Measurements from ENCODE around the gene CISH.

CISH gene

DNA sequence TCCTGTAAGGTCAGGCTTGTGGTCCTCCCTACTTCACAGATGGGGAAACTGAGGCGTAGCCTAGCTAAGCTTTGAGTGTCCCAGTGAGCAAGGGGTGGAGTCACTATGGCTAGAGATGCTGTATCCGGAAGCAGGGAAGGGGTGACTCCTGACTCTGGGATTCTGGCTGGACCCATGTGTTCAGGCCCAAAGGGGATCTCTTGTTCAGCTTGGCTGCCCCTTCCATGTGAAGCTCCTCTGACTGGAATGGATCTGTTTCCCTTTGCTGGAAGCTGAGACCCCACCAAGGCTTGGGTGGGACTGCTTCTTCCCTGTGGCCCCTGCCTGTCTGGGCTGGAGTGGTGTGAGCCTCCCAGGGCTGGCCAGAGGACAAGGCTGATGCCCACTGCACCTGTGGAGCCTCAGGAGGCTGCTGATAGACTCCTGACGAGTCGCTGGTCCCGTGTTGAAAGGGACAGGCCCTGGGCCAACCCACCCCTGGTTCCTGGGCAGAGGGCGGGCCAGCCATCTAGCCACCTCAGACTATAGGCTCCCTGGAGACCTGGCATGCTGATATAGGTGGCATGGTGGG, 6.4 kb upstream of the CISH start:
- peaks cover 5% of the 10 kb centered on the region for H3K4me1 ChIP-seq (ENCODE audit: control insufficient read depth, insufficient read depth, low read length)
- no peaks in the 10 kb centered on the region for H3K27me3 ChIP-seq (ENCODE audit: control insufficient read depth, insufficient read depth, low read length)
- H3K9ac ChIP-seq (ENCODE audit: low read length) = peak overlapping the region; percentile 42
- no peaks in the 10 kb centered on the region for H3K36me3 ChIP-seq (ENCODE audit: control insufficient read depth, insufficient read depth, low read length)
- peak overlapping the region; percentile 80 for H3K4me3 ChIP-seq (ENCODE audit: low read length)
- no peak overlapping the region for H3K27ac ChIP-seq (ENCODE audit: low read depth, low read length)

DNA sequence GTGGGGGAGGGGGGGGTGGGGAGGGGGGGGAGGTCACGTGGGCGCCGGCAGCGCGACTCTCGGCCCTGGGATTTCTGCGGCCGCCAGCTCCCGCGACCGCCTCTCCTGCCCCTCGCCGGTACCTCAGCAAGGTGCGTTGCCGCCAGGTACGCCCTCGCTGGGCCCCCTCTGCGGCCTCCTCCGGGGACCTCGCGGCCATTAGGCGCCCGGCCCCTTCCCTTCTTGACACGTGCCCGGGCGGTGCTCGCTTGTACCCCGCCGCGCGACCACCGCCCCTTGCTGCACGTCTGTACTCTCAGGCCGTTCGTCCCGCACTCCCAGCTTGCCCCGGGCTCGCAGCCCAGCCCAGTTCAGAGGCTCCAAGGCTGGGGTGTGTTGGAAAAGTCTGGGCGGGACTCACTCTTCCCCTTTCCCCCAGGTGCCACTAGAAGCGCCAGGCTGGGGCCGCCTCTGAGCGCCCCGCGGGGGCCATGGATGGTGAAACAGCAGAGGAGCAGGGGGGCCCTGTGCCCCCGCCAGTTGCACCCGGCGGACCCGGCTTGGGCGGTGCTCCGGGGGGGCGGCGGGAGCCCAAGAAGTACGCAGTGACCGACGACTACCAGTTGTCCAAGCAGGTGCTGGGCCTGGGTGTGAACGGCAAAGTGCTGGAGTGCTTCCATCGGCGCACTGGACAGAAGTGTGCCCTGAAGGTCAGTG, 5.7 kb upstream of the CISH start, which contains the start of gene MAPKAPK3:
MAPKAPK3 (plus strand) TSS at position 56 of the 696 bp plus-strand sequence; CDS start at position 471, 415 bp downstream.
- Histone ChIP-seq H3K4me1 (ENCODE audit: control insufficient read depth, insufficient read depth, low read length) (peaks cover 5% of the 10 kb centered on the region), H3K27me3 (ENCODE audit: control insufficient read depth, insufficient read depth, low read length) (no peaks in the 10 kb centered on the region), H3K9ac (ENCODE audit: low read length) (peak within 1 kb of the TSS; percentile 80), H3K36me3 (ENCODE audit: control insufficient read depth, insufficient read depth, low read length) (no peaks in the 10 kb centered on the region), H3K27ac (ENCODE audit: low read depth, low read length) (peak within 1 kb of the TSS; percentile 74), H3K4me3 (ENCODE audit: low read length) (peak within 1 kb of the TSS; percentile 85)

DNA sequence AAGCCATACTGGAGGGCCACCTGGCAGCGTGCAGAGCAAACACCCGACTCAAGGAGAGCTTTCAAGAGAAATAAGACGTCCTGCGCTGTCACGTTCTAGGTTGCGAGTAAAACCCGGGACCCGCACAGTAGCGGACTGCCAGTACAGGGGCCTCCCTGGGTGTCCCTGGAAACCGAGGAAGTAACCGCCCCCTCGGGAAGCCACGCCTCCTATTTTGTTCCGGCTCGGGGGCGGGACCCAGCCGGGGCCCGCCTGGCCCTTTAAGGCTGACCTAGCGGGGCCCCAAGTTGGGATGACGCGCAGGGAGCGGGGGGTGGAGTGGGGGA, 5.2 kb upstream of the CISH start:
- peak overlapping the region; percentile 74 for H3K27ac ChIP-seq (ENCODE audit: low read depth, low read length)
- peaks cover 5% of the 10 kb centered on the region for H3K4me1 ChIP-seq (ENCODE audit: control insufficient read depth, insufficient read depth, low read length)

DNA sequence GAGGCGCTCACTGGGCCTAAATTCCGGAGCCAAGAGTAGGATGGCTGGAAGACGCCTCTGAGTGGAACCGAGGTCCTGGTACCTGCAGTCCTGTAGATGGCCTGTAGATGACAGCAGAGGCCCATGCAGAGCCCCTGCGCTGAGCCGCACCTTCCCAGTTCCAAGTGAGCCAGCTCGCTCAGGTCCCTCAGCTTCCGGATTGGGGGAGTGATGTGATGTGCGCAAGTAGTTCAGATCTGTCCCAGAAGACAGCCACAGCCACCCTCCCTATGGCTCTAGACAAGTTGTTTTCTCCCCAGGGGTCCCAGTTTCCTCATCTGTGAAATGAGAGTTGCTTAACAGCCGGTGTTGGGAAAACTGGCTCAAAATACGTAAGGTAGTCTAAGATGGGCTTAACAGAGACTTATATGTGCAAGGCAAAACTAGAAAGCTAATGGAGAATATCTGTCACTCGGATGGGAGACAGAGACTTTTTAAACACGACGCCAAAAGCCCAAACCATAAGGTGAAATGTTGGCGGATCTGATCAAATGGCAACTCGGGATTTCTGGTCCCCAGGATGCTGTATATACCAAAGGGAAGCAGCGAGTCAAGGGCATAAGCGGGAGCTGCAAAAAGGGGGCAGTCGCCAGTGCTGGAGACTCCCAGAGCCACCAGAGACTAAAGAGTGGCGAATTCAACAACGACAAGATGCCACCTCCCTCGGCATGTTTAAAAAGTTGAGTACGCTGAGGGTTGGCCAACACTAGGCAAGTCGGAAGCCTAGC, 4.6 kb upstream of the CISH start:
- H3K27ac ChIP-seq (ENCODE audit: low read depth, low read length) = peak overlapping the region; percentile 74
- H3K4me3 ChIP-seq (ENCODE audit: low read length) = peak overlapping the region; percentile 85
- H3K27me3 ChIP-seq (ENCODE audit: control insufficient read depth, insufficient read depth, low read length) = no peaks in the 10 kb centered on the region
- H3K9ac ChIP-seq (ENCODE audit: low read length) = peak overlapping the region; percentile 73
- H3K36me3 ChIP-seq (ENCODE audit: control insufficient read depth, insufficient read depth, low read length) = no peaks in the 10 kb centered on the region
- peaks cover 7% of the 10 kb centered on the region for H3K4me1 ChIP-seq (ENCODE audit: control insufficient read depth, insufficient read depth, low read length)

More for the DNA sequence above, 5.2 kb upstream of the CISH start:
- Histone ChIP-seq H3K27me3 (ENCODE audit: control insufficient read depth, insufficient read depth, low read length) (no peaks in the 10 kb centered on the region), H3K4me3 (ENCODE audit: low read length) (peak overlapping the region; percentile 85), H3K36me3 (ENCODE audit: control insufficient read depth, insufficient read depth, low read length) (no peaks in the 10 kb centered on the region), H3K9ac (ENCODE audit: low read length) (peak overlapping the region; percentile 73)

DNA sequence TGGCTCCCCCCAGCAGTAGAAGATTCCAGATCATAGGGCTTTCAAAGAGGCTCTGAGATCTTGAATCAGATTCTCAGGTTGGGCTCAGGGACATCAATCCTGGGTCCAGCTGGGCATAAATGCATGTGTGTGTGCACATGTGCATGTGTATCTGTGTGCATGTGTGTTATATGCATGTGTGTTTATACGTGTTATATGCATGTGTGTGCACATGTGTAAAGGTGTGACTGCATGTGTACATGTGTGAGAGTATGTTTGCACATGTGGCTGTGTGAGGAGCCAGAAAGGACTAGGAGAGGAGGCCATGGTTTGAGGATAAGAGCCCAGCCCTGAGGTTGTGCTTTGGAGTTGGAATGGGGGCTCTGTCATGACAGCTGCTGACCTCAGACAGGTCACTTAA, 3.6 kb upstream of the CISH start:
- H3K4me1 ChIP-seq (ENCODE audit: control insufficient read depth, insufficient read depth, low read length) = peaks cover 13% of the 10 kb centered on the region
- no peak overlapping the region for H3K27ac ChIP-seq (ENCODE audit: low read depth, low read length)
- H3K27me3 ChIP-seq (ENCODE audit: control insufficient read depth, insufficient read depth, low read length) = no peaks in the 10 kb centered on the region
- H3K36me3 ChIP-seq (ENCODE audit: control insufficient read depth, insufficient read depth, low read length) = no peaks in the 10 kb centered on the region
- no peak overlapping the region for H3K4me3 ChIP-seq (ENCODE audit: low read length)
- H3K9ac ChIP-seq (ENCODE audit: low read length) = no peak overlapping the region

DNA sequence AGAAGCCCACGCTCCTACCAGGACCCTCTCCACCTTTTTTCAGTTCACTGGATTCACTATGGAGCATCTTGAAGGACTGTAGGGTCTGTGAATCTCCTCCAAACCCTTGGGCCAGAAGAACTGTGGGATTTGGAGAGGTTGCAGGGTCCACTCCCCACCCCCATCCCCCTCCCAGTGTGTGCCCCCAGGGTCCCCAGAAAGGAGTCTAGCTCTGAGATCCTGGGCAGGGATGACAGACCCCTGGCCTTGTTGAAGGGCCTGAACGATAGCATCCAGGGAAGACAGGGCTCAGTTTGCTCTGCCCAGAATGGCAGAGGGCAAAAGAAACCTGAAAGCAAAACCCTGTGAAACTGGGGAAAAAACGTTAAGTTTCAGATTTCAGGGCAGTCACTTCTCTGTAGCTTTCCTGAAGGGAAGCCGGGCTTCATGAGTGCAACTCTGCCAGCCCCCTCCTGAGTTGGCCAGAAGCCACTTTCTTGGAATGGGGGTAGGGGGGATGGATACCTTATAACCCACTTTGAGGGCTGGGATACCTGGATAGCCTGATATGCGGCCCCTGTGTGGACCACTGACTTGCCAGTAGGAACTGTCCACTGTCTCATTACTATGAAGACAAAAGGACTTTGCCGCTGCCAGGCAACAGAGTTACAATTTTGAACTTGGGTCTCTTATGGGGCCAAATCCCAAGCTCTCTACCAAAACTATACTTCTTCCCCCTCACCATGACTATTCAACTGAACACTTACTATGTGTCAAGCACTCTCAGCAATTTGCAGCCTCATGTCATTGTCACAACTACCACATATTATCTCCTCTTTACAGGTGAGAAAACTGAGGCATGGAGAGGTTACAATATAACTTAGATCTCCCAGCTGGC, 1.6 kb upstream of the CISH start:
- H3K27me3 ChIP-seq (ENCODE audit: control insufficient read depth, insufficient read depth, low read length) = no peaks in the 10 kb centered on the region
- H3K36me3 ChIP-seq (ENCODE audit: control insufficient read depth, insufficient read depth, low read length) = no peaks in the 10 kb centered on the region
- no peak overlapping the region for H3K27ac ChIP-seq (ENCODE audit: low read depth, low read length)
- H3K4me3 ChIP-seq (ENCODE audit: low read length) = no peak overlapping the region
- peaks cover 13% of the 10 kb centered on the region for H3K4me1 ChIP-seq (ENCODE audit: control insufficient read depth, insufficient read depth, low read length)
- H3K9ac ChIP-seq (ENCODE audit: low read length) = no peak overlapping the region

DNA sequence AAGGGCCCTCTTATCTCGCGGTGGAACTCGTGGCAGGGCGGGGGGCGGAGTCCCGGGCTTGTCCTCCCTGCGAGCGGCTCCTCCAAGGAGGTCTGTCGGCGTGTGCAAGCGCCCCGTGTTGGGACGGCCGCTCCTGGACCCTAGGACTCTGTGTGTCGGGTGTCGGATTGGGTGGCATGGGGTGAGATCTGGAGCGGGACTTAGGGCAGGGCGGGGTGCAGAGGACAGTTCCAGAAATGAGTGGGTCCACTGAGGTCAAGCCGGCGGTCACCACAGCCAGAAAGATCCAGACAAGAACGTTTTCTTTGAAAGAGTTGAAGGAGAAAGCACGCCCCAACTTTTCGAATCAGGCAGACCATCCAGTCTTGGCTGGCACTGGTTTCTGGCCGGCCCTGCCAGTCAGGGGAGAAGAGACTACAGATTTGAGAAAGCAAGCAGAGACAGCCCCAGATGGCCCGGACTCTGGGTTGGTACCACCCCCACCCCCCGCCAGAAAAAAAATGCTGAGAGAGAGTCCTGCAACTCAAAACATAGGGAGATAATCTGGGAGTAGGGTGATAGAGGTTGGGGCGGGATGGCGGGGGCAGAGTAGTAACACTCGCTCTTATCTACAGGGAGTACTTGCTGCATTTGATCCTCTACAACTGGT, 784 bp upstream of the CISH start:
- Histone ChIP-seq H3K27ac (ENCODE audit: low read depth, low read length) (peak overlapping the region; percentile 64), H3K36me3 (ENCODE audit: control insufficient read depth, insufficient read depth, low read length) (no peaks in the 10 kb centered on the region), H3K4me1 (ENCODE audit: control insufficient read depth, insufficient read depth, low read length) (peaks cover 8% of the 10 kb centered on the region)

DNA sequence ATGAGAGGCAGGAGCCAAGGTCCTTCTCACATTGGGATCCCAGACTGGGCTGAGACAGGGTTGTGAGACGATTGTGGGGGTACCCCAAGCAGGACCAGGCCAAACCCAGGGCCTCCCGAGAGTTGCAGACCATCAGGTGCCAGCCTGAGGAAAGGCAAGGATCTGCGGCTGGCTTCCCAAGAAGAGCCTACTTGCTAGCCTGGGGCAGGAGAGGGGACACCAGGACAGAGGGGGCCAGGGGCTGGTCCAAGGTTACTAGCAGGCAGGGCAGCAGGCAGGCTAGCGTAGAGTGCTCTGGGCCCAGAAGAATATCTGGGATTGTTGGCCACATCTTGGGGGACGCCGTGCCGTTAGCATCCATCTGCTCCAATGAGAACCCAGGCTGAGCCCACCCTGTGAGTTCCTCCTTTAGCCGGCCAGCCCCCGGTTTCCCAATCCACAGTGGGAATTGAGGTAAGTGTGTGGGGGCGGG, 546 bp downstream of the CISH start:
- H3K36me3 ChIP-seq (ENCODE audit: control insufficient read depth, insufficient read depth, low read length) = peaks cover 8% of the 10 kb centered on the region
- no peaks in the 10 kb centered on the region for H3K27me3 ChIP-seq (ENCODE audit: control insufficient read depth, insufficient read depth, low read length)
- H3K4me3 ChIP-seq (ENCODE audit: low read length) = peak overlapping the region; percentile 81
- H3K27ac ChIP-seq (ENCODE audit: low read depth, low read length) = peak overlapping the region; percentile 64
- H3K9ac ChIP-seq (ENCODE audit: low read length) = peak overlapping the region; percentile 69
- H3K4me1 ChIP-seq (ENCODE audit: control insufficient read depth, insufficient read depth, low read length) = peaks cover 8% of the 10 kb centered on the region

More for the DNA sequence above, 784 bp upstream of the CISH start:
- Histone ChIP-seq H3K9ac (ENCODE audit: low read length) (no peak overlapping the region), H3K27me3 (ENCODE audit: control insufficient read depth, insufficient read depth, low read length) (no peaks in the 10 kb centered on the region), H3K4me3 (ENCODE audit: low read length) (peak overlapping the region; percentile 81)

DNA sequence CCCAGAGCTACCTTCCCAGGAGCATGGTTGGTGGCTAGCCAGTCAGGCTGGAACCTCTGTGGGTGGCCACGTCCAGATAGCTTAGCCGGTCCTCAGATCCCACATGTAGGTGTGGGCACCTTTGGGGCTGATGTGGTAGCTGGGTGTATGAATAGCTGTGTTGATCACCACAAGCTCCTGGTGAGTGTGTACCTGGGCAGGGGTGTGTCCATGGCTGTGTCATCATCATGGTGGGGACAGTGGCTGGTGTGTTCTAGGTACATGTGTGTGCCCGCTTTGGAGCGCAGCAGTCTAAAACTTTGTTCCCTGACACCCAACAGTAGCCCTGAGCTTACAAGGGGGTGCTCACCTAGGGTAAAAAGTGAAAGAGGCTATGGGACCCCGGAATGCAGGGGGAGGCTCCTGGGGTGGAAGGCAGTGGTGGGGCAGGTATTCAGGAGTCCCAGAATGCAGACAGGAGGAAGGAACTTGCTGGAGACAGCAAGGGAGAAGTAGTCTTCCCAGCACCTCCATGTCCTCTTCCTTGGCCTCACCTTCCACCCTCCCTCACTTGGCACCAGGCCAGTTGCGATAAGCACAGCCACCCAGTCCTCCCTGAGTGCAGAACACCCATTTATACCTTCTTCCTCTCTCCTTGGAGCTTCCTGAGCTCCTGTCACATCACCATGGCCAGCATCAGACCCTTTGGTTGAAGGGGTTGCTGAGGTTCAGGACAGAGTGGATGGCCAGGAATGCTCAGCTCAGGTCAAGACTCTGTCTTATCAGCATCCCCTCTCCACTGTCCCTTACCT, 1.2 kb downstream of the CISH start:
- Histone ChIP-seq H3K4me1 (ENCODE audit: control insufficient read depth, insufficient read depth, low read length) (peaks cover 8% of the 10 kb centered on the region), H3K4me3 (ENCODE audit: low read length) (peak overlapping the region; percentile 81), H3K9ac (ENCODE audit: low read length) (peak overlapping the region; percentile 69), H3K27ac (ENCODE audit: low read depth, low read length) (no peak overlapping the region), H3K36me3 (ENCODE audit: control insufficient read depth, insufficient read depth, low read length) (peaks cover 8% of the 10 kb centered on the region), H3K27me3 (ENCODE audit: control insufficient read depth, insufficient read depth, low read length) (no peaks in the 10 kb centered on the region)

DNA sequence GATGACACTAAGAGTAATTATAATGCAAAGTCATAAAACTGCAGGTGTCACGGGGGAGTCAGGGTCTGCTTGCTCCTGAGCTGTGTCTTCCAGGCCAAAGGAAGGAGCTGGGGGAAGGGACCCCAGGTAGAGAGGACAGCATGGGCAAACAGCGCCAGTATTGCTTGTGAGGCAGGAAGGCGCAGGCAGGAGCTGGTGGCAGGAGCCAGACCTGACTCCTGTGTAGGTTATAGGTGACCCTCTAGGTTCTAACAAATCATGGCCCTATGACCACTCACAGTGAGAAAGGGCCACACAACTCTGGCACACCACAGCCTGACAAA, 1.9 kb downstream of the CISH start:
- Histone ChIP-seq H3K27me3 (ENCODE audit: control insufficient read depth, insufficient read depth, low read length) (no peaks in the 10 kb centered on the region), H3K9ac (ENCODE audit: low read length) (no peak overlapping the region), H3K4me1 (ENCODE audit: control insufficient read depth, insufficient read depth, low read length) (peaks cover 8% of the 10 kb centered on the region), H3K27ac (ENCODE audit: low read depth, low read length) (no peak overlapping the region), H3K36me3 (ENCODE audit: control insufficient read depth, insufficient read depth, low read length) (peaks cover 8% of the 10 kb centered on the region), H3K4me3 (ENCODE audit: low read length) (peak overlapping the region; percentile 81)

DNA sequence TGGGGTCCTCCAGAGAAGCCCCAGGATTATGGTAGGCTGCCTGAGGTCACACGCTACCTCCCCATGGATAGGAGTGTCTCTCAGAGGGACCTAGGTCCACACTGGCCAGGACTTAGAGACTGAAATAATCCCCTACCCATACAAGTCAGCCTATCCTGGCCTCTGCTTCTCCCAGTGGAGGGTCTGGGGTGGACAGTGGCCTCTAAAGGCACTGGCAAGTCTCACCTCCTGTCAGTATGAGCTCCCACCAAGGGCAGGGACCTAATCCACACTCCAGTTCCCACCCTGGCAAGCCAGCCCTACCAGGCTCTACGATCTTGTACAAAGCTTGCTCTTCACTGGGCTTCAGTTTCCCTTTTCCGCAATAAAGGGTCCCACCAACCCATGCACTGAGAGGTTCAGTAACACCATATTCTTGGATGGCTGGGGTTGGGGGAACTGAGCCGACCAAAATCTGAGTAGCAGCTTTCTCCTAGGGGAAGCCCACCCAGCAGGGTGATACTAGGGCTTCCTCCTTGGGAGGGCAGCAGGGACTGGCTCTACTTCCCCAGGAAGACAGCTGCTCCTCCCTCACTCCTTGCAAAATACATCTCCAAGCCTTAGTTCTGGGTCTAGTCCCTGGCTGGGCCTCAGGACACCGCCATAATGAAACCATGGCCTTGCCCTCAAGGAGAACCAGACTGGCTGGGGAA, 2.4 kb downstream of the CISH start:
- Histone ChIP-seq H3K36me3 (ENCODE audit: control insufficient read depth, insufficient read depth, low read length) (peaks cover 9% of the 10 kb centered on the region), H3K9ac (ENCODE audit: low read length) (no peak overlapping the region), H3K27me3 (ENCODE audit: control insufficient read depth, insufficient read depth, low read length) (no peaks in the 10 kb centered on the region), H3K4me3 (ENCODE audit: low read length) (peak overlapping the region; percentile 81), H3K27ac (ENCODE audit: low read depth, low read length) (no peak overlapping the region), H3K4me1 (ENCODE audit: control insufficient read depth, insufficient read depth, low read length) (peaks cover 8% of the 10 kb centered on the region)

Measured in rectal smooth muscle tissue (tissue), 1 donor.